Epithelial cell of prostate (primary cell): ENCODE results near the gene GLI3.

Source experiments
- DNase-seq: peaks from one replicate; pipeline ENCODE4 v3.0.0-alpha.2; 2011; ENCODE audit warnings: low read depth, low spot score
- H3K27ac ChIP-seq: fragments of 450-650 bp; 2 replicates; pipeline ENCODE4 v1.5.1; 2017; ENCODE audit warnings: mild to moderate bottlenecking

GLI3 gene

DNA sequence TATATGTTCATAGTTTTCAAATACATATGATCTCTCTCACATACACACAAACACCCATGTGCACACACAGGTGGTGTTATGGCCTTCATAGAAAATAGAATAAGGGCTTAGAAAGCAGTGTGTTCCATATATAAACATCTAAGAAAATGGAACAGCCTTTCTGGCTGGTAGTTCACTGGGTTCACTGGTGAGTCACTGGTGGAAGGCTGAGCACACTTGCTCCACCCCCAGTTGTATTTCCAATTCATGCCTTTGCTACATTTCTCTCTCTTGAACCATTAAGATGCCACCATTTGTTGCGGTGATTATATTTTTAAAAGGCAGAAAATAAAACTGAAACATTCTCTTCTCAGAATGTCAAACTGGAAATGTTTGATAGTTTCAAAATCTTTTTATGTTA, 252.1 kb downstream of the GLI3 start:
- H3K27ac ChIP-seq, result no peak overlapping the region
- no peak for DNase-seq

DNA sequence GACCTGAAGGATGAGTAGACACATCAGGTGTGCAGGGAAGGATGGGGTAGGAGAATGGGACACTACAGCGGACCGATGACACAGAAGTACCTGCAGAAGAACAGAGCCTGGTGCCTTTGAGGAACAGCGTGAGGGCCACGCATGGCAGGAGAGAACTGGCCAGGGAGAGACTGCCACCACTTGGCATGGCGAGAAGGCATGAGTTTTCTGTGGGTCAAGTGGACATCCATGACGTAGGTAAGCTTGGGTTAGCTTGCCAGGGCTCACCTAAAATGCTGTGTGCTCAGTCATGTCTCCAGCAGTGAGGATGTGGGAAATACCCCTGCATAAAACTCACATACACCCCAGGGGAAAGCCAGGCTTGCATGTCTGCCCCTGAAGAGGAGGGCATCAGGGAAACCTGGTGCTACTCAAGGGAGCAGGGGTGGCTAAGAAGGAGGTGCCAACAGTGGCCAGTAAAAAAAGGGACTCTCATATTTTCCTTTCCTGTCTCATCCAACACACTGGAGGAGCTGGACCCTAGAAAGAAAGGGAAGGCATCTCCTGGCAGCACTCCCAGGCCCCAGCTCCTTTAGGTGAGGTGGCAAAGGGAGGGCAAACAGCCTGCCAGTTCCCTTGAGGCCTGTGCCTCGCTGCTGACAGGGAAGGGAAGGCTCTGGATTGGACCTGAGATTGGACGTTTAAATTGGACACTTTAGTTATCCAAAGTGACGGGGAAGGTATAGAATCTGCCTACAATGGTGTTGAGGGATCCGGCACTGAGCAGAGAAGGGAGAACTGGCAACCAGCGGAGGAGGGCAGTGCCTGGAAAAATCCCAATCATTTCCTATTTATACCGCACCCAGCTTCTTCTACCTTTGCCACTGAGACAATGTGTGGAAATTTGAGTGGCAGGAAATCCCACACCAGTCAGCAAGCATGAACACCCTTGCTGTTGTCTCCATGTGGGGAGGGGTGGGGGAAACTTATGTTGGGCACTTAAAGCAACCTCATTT, 255.7 kb downstream of the GLI3 start:
- no peak for DNase-seq
- H3K27ac ChIP-seq, result no peak overlapping the region

DNA sequence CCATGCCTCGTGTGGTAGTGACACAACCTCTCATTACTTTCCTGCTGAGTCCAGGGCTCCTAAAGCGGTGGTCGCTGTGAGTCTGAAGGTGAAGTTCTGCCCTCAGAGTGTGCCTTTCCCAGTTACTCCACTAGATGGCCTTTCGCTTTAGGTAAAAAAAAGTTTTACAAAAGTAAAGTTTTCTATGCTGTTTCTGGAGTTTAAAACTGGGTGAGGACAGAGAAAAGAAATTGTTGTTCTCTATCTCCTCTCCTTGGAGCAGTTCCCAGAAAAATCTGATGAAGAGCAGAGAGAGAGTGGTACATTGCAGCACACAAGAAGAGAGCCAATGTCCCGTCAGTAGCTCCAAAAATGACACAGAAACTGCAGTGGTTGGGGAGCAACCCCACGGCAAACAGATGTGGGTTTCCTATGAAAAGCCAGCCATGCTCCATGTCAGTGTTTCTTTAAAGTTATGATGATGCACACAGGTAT, 257.1 kb downstream of the GLI3 start:
- H3K27ac ChIP-seq, result no peak overlapping the region
- DNase-seq, result no peak

DNA sequence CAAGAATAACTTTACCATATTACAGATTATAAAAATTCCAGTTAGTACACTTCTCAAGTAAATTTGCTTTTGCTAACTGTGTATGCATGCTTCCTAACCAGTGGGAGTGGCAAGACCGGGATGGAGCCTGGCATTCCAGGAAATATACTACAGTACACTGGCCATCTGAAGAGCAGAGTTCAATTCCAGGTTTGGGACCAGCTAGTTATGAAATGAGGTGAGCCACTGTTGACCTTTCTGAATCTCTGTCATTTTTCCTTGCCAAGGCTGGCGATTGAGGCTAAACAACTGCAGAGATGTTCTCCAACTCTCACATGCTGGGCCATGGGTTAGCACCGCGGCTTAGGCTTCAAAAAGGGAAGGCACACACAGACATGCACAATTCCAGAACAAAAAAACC, 258.2 kb downstream of the GLI3 start:
- H3K27ac ChIP-seq, result no peak overlapping the region

DNA sequence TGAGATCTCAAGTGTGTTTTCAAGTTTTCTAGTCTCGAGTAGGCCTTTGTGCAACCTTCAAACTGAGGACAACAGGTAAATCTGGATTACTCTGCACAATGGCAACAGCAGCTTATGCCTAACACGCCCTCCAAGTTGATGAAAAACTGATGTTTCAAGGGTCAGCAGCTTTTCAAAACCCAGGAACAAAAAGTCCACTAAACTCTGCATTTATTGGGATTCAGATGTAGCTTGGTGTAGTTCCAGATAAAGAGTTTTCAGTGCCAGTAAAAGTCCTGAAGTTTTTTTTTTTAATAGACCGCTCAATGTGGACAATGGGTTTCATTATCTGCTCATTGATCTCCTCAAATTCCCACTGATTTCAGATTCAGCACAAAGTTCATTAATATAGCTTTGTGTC, 259.3 kb downstream of the GLI3 start:
- DNase-seq, result no peak
- H3K27ac ChIP-seq, result no peak overlapping the region

More for the DNA sequence above, 258.2 kb downstream of the GLI3 start:
- no peak for DNase-seq

DNA sequence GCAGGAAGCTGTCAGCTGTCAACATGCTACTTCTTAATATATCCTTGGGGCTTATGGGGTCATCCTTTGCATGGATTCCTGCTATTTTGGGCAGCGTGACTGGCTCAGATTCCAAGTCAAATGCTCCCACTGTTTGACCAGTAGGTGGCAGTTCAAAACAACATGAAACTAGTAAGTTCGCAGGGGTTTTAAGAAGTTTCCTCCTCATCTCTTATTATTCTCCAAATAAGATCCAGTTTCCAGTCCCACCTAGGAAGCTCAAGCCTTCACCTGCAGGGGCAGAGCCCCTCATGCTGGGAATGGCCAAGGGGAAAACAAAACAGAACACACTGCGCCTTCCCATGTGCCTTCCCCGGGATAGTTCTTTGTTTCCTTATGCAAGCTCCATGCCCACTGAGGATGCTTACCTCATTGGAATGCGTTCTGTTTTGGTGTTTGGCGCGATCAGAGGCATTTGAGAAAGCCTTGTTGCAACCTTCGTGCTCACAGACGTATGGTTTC, 259.8 kb downstream of the GLI3 start:
- no peak for DNase-seq
- no peak overlapping the region for H3K27ac ChIP-seq

DNA sequence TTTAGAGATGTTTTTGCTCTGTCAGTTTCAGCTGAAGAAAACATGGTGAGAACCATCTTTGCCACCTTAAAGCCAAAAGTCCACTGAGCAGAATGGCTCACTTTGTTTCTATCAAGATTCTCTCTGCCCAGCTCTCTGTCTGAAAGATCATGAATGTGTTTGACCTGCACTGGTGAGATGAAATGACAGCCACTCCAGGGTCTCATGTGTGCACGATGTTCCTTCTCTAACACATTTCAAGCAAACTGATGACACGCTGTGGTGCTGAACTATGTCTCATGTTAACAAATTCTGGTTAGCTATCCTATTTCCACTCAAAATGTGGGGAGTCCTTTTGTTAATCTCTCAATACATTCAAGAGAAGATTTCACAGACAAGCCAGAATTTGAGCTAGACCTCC, 260.6 kb downstream of the GLI3 start:
- no peak overlapping the region for H3K27ac ChIP-seq
- no peak for DNase-seq

DNA sequence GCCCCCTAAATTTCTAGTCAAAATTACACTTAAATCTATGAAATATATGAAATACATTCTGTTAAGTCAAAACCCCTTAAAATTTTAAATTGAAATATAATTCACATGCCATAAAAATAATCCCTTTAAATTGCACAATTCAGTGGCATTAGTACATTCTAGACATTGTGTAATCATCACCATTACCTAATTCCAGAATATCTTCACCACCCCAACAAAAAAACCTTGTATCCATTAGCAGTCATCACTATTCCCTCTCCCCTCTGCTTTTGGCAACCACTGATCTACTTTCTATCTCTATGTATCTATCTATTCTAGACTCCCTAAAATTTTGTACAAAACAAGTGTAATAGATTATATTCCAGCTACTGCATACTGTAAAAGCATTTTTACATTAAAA, 261.2 kb downstream of the GLI3 start:
- no peak for DNase-seq
- H3K27ac ChIP-seq, result no peak overlapping the region

DNA sequence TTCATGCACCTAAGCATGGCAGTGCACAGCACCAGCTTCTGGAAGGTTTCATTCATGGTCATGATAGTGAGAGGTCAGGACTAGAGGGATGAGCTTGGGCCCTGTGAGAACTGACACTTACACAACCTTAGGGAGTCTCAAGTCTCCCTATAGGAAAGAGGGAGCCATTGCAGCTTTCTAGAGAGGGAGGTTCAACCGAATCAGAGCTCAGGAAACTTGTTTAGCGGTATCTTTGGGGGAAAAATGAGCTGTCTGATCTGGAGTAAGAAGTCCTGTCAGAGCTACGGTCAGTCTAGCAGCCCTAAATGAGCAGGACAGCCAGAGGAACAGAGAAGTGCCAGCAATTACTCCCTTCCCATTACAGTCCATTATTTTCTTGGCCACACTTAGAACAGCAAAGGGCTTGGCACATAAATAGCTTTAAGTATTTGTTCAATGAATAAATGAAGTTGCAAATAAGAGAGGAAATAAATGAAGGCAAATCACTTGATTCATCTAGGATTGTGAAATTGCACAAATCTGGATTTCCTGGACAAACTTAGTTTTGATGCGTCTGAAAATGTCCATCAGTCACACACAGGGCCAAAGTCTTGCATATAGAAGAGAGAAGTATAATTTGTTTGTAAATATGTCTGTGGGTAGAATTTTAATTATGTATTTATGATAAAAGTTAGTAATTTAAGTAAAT, 262.0 kb downstream of the GLI3 start:
- DNase-seq, result no peak
- no peak overlapping the region for H3K27ac ChIP-seq

DNA sequence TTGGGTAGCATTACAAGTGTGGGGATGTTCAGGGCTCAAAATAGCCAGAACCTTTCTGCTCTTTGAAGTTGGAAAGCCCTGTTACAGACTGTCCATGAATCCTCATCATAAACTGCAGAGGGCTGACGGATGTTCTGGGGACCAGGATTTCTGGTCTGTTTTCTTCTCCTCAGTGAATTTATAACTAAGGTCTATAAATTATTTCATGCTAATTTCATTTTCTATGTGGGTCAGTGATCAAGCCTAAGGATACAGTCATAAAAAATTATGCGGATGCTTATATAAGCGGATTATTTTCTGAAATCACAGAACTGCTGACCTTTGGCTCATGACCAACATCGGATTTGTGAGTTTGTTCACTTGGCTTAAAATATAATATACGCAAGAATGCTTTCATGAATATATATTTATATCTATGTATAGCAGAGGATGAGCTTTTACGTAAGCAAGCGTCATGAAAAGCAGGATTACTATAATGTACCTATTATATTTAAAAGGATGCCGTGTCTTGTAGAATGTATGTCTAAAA, 263.7 kb downstream of the GLI3 start:
- H3K27ac ChIP-seq, result no peak overlapping the region
- no peak for DNase-seq

DNA sequence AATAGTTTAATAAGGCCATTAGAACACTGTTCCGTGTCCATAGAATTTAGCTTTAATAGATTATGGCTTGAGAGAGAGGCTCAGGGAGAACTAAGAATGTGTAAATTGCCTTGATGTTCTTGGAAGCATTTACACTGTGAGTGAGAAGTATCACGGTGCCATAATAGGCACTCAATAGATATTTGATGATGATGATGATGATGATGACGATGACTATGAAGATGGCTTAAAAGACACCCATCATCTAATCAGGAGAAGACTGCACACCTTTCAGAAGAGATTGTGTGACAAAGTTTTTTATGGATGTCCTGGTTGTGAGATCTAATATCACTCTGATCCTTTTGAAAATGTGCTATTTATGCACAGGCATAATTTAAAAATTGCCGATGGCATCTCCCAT, 264.2 kb downstream of the GLI3 start:
- H3K27ac ChIP-seq, result no peak overlapping the region
- DNase-seq, result no peak

DNA sequence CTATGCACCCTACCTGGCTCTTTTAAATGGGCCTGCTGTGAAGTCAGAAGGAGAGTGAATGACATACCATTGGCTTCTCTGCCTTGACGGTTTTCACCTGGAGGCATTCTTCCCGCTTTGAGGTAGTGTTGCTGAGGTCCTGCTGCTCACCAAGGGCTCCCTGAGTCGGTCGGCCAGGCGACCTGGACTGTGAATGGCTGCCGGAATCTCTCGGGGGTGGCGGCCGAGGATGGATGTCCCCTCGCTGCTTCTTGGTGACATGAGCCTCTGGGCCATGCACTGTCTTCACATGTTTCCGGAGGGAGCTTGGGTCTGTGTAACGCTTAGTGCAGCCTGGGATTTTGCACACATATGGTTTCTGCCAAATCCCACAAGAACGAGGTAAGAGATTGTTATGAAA, 264.7 kb downstream of the GLI3 start:
- DNase-seq, result no peak
- H3K27ac ChIP-seq, result no peak overlapping the region

DNA sequence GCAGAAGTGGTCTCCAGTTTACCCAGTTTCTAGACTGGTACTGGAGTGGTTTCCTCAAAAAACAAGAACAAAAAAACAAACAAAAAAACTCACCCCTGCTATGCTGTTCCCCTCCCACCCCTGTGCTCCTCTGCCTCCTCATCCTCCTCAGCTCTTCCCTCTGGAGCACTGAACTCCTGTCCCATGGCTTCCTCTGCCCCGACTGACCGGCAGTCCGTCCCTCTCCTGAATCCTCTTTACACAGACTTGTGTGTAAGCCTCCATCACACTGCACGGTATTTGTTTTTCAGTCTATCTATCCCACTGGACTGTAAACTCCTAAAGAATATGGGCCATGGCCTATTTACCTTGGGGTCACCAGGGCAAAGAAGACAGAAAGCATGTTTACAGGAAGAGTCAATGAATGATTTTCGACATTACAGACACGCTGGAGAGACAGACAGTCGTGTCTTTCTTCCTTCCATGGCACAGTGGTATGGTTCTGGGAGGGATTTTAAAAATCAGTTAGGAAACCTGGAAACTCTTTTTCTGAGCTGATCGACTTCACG, 265.3 kb downstream of the GLI3 start:
- no peak for DNase-seq
- no peak overlapping the region for H3K27ac ChIP-seq

DNA sequence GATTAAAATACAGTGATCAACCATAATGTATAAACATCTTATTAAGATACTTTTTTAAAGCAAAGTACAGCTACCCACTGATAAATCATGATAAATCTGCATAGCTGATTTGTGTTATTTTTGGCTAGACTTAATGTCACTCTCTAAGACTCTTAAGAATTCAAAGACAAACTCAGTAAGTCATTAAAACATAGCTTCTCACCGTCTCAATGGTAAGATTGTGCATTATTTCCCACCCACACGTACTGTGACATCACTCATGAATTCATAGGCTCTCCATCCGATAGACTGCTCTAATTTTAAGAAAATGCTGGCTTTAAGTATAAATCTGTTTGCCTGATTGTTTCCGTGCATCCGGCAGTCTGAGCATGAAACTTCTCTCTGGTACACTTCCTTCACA, 266.1 kb downstream of the GLI3 start:
- DNase-seq, result no peak
- no peak overlapping the region for H3K27ac ChIP-seq

DNA sequence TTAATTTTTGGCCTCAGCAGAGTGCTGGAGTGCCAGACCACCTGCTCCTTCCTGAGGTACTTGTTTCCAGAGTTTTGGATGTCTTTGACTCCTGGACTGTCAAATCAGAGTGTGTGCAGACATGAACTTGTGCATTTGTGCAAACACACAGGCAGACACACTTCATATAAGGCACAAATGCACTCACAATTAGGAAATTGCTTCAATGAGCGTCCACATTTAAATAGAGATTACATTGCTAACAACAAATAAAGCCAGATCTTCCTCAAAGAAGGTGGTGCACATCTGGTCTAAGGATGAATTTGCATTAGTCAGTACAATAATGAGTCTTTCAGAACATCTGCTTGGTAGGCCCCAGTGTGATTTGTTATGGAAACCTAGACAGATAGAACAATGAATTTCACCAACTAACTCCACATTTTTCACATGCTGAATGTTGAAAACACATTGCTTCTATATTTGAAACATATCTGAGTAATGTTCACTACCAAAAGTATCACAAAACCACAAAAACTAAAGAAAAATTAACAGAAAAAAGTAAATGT, 267.4 kb downstream of the GLI3 start:
- no peak for DNase-seq
- no peak overlapping the region for H3K27ac ChIP-seq

DNA sequence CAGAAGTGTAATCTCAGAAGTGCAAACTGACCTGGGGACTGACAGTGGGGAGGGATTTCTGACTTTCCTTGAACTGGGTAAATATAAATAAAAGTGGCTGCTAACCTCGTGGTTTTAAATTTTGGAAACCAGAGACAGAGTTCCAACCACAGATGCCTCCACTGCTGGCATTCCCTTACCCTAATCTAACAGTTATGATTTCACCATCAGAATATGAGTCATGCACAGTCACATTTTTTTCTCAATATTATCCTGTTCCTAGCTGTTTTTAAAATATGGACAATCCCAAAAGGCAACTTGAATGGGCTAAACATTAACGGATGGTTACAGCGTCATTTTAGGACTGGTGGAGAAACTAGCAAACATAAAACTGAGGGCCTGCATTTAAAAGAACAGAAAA, 269.9 kb downstream of the GLI3 start:
- no peak for DNase-seq
- no peak overlapping the region for H3K27ac ChIP-seq

DNA sequence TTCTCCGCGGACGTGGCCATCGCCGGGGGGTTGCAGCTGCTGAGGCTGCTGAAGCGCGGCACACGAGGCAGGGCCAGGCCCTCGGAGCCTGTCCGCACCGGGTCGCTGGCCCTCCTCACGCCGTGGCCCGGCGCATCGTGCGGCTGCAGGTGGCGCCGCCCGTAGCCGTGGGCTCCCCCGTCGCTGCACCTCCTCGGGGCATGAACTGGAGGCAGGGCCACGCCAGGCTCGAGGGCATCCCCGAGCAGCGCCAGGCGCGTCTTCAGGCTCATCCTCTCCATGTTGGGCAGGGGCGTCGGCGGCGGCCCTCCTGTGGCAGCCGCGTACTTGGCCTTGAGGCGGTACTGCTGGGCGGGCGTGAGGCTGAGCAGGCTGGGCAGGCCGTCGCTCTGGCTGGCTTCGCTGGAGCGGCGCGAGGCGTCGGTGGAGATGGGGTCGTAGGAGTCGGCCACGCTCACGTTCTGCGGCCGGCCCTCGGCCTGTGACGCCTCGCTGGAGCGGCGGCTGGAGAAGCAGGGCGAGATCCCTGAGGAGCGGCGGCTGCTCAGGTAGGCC, 271.0 kb downstream of the GLI3 start:
- H3K27ac ChIP-seq, result no peak overlapping the region
- DNase-seq, result no peak

DNA sequence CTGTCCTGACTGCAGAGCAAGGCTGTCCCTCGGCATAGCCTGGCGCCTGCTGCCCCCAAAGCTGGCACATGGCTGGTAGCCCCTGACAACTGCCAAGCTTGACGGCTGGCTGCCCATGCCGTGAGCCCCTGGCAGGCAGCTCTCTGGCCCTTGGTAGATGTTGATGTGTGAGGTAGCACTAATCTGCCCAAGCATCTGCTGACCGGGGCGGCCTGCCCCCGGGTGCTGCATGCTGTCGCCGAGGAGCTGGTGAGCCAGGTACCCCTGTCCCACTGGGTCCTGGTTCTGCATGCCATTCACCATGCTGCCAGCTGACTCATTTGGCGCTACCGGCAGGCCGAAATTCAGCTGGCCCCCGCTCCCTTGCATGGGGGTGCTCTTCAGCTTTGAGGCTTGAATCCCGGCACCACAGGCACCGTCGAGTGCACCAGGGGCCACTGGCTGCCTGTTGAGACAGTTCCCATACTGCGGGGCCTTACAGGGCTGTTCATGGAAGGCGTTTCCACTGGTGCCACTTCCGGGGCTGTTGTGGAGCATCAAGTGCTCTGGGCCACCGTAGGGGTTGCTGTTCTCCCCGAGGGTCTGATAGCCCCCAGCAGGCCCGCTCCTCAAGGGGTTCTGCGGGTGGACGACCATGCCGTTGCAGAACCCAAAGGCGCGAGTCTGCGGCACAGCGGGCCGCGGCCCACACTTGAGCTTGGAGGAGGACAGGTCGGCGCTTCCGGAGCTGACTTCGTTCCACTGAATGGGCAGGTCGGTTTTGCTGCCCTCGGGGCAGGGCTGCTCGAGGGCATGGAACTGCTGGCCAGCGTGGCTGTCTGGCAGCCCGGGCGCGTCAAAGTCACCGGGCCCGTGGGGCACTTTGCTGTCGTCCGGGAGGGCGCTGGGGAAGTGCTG, 271.9 kb downstream of the GLI3 start:
- H3K27ac ChIP-seq, result no peak overlapping the region
- DNase-seq, result no peak

DNA sequence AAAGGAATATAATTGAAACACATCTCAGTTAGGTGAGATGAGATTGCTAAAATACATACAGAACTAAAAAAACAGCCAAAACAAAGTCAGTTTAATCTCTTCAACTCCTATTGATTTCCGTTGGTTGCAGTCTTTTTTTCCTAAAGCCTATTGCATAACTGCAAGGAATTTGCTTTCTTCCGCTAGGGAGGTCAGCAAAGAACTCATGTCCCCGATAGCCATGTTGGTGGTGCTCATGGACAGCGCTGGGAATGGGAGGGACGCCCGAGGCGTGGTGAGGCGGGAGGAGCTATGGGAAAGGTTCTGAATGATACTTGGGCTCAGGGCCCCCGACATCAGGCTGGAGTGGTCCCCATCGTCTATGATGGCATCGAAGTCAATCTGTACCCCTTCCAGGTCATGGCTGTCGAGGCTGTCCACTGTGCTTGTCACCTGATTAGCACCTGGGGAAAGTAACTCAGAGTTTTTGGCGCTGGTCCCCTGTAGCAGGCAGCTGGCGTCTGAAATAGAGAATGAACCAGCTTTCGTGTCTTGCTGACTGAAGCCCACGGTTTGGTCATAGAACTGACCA, 272.7 kb downstream of the GLI3 start:
- H3K27ac ChIP-seq, result no peak overlapping the region
- no peak for DNase-seq
